CD14-positive monocyte (primary cell): ENCODE data around the gene LANCL1. TPM values are rescaled to one million over a fixed set of nuclear protein-coding genes. Genes with fewer than 3 reads are reported as not detected.
A peak's percentile ranks its signal among the peaks of the same experiment; 100 is the strongest.

Experiments used
- DNase-seq, 3 donors: peaks; one replicate each; pipeline ENCODE4 v3.0.0-alpha.2; 2011 to 2022
- H2AFZ ChIP-seq: 2 replicates; pipeline ENCODE4 v1.6.0; 2012; ENCODE audit warnings: mild to moderate bottlenecking, low read depth, low read length, inconsistent platforms; ENCODE audit not compliant: insufficient read depth, poor library complexity, severe bottlenecking
- H3K27ac ChIP-seq, 2 donors: 1 replicate in 1 of 2; 2 replicates in 1 of 2; pipeline ENCODE4 v1.5.1; 2012 to 2013; ENCODE audit warnings: low read length in 2 of 2, control low read depth in 1 of 2, inconsistent platforms in 1 of 2, low read depth in 1 of 2, mild to moderate bottlenecking in 1 of 2
- H3K27me3 ChIP-seq, 2 donors: one replicate each; pipeline versions ENCODE4 v1.6.0 to v1.6.1; 2011 to 2013; ENCODE audit warnings: low read length in 2 of 2; ENCODE audit not compliant: control insufficient read depth in 2 of 2, insufficient read depth in 2 of 2
- H3K36me3 ChIP-seq, 2 donors: replicated peaks in 1 of 2; 1 replicate in 1 of 2; 2 replicates in 1 of 2; pipeline versions ENCODE4 v1.5.1 to v1.6.1; 2012 to 2013; ENCODE audit warnings: low read length in 2 of 2, control low read depth in 1 of 2, inconsistent platforms in 1 of 2, mild to moderate bottlenecking in 1 of 2; ENCODE audit not compliant: insufficient read depth in 2 of 2, control insufficient read depth in 1 of 2
- H3K4me1 ChIP-seq, 2 donors: 1 replicate in 1 of 2; 2 replicates in 1 of 2; pipeline versions ENCODE4 v1.5.1 to v1.6.1; 2012 to 2013; ENCODE audit warnings: low read length in 2 of 2, control low read depth in 1 of 2, inconsistent platforms in 1 of 2, mild to moderate bottlenecking in 1 of 2, moderate library complexity in 1 of 2; ENCODE audit not compliant: insufficient read depth in 2 of 2, control insufficient read depth in 1 of 2
- H3K4me2 ChIP-seq: replicated peaks from 2 replicates; pipeline ENCODE3; 2012; ENCODE audit warnings: low read length, moderate library complexity, mild to moderate bottlenecking; ENCODE audit not compliant: poor library complexity, severe bottlenecking; ENCODE audit errors: extremely low read depth
- H3K4me3 ChIP-seq, 3 experiments: fragments of 200-600 bp in 1 of 3; sonication (generic) in 1 of 3; replicated peaks in 1 of 3; 1 replicate in 2 of 3; 2 replicates in 1 of 3; pipeline ENCODE4 v1.5.1; 2011 to 2013; ENCODE audit warnings: low read length in 3 of 3, mild to moderate bottlenecking in 3 of 3, control low read depth in 2 of 3, low read depth in 2 of 3, inconsistent platforms in 1 of 3, moderate library complexity in 1 of 3
- H3K79me2 ChIP-seq: 2 replicates; pipeline ENCODE4 v1.6.0; 2012; ENCODE audit warnings: mild to moderate bottlenecking, control low read depth, inconsistent platforms, low read length, moderate library complexity; ENCODE audit not compliant: insufficient read depth
- H3K9ac ChIP-seq: 2 replicates; pipeline ENCODE4 v1.6.0; 2017; ENCODE audit warnings: low read length, mild to moderate bottlenecking; ENCODE audit not compliant: insufficient read depth, poor library complexity, severe bottlenecking
- H3K9me3 ChIP-seq, 2 donors: replicated peaks in 1 of 2; 1 replicate in 1 of 2; 2 replicates in 1 of 2; pipeline versions ENCODE4 v1.5.1 to v1.6.1; 2012 to 2013; ENCODE audit warnings: low read length in 2 of 2, control low read depth in 1 of 2; ENCODE audit not compliant: control insufficient read depth in 1 of 2, insufficient read depth in 1 of 2
- H4K20me1 ChIP-seq: 2 replicates; pipeline ENCODE4 v1.6.0; 2012; ENCODE audit warnings: mild to moderate bottlenecking, low read length, control low read depth, moderate library complexity; ENCODE audit not compliant: insufficient read depth
- H3K27ac Mint-ChIP-seq, 7 donors: one replicate each; pipeline ENCODE4 v1.8.0; 2020; ENCODE audit warnings: mild to moderate bottlenecking in 7 of 7, mixed read lengths in 7 of 7, moderate library complexity in 6 of 7, inconsistent platforms in 2 of 7
- H3K27me3 Mint-ChIP-seq, 3 donors: one replicate each; pipeline ENCODE4 v1.8.0; 2021 to 2022; ENCODE audit warnings: low read depth in 3 of 3, mild to moderate bottlenecking in 3 of 3, mixed read lengths in 3 of 3, moderate library complexity in 3 of 3, inconsistent platforms in 1 of 3
- H3K36me3 Mint-ChIP-seq, 2 donors: one replicate each; pipeline ENCODE4 v1.8.0; 2020; ENCODE audit warnings: mixed read lengths in 2 of 2, inconsistent platforms in 1 of 2, mild to moderate bottlenecking in 1 of 2
- H3K4me1 Mint-ChIP-seq: one replicate; pipeline ENCODE4 v1.8.0; 2020; ENCODE audit warnings: mild to moderate bottlenecking, mixed read lengths
- H3K4me3 Mint-ChIP-seq, 2 donors: one replicate each; pipeline ENCODE4 v1.8.0; 2020; ENCODE audit warnings: mild to moderate bottlenecking in 2 of 2, mixed read lengths in 2 of 2, moderate library complexity in 1 of 2
- H3K9me3 Mint-ChIP-seq, 7 donors: one replicate each; pipeline ENCODE4 v1.8.0; 2020 to 2022; ENCODE audit warnings: mixed read lengths in 7 of 7, mild to moderate bottlenecking in 6 of 7, moderate library complexity in 6 of 7, inconsistent platforms in 2 of 7
- CTCF ChIP-seq: fragments of 200-600 bp; IDR thresholded peaks from one replicate; pipeline ENCODE4 v1.8.0; 2022; ENCODE audit warnings: antibody characterized with exemption, mild to moderate bottlenecking
- WGBS: methylation state at CpG from one replicate; pipeline ENCODE4 v1.1.5; 2013; ENCODE audit warnings: missing lambda C conversion rate; ENCODE audit not compliant: insufficient coverage; 5-methylcytosine and 5-hydroxymethylcytosine counted together
- intact Hi-C, 2 donors: fragments of 100-400 bp; cut with micrococcal nuclease; formaldehyde crosslinking; loops; one replicate each; pipeline versions ENCODE4 v1.15.0 to v1.15.1; 2023
- polyA plus RNA-seq, 3 donors: library from polyadenylated mRNA; depleted of rRNA in 1 of 3; unstranded in 2 of 3; stranded (reverse) in 1 of 3; fragments of 300-500 nt in 2 of 3; fragments of >200 nt in 1 of 3; fragmentation: Illumina TruSeq in 2 of 3; gene quantifications; 1 replicate in 2 of 3; 2 replicates in 1 of 3; pipeline ENCODE4 v1.2.3, GENCODE V29; 2012 to 2021

Gene LANCL1
- polyA plus RNA-seq, 3 donors = 4.8 to 11.1 (median 6.1) TPM

- H3K4me3 ChIP-seq = peak overlapping the region in 1 of 3 experiments; percentile 19
- H3K27ac ChIP-seq = no peak overlapping the region
- peak overlapping the region; percentile 6 for H3K4me2 ChIP-seq
- H3K36me3 ChIP-seq = no peaks in the 10 kb centered on the region
- H3K9ac ChIP-seq = no peak overlapping the region
- no peaks in the 10 kb centered on the region for H4K20me1 ChIP-seq
- peak; percentile 95 for TF ChIP-seq CTCF
- intact Hi-C loops = no loop called here
- Mint-ChIP-seq H3K36me3 (no peaks in the 10 kb centered on the region), H3K27me3 (peaks cover 3 to 11% (median 7%) of the 10 kb centered on the region in 3 donors), H3K9me3 (peaks cover 4 to 32% (median 10%) of the 10 kb centered on the region in 7 donors), H3K4me1 (peaks cover 5% of the 10 kb centered on the region), H3K4me3 (peak overlapping the region; percentile 22 to 84), H3K27ac (no peak overlapping the region)
- no CpG with 5 or more reads among the region's 7 CpGs for WGBS
- H3K4me1 ChIP-seq = no peaks in the 10 kb centered on the region
- H2AFZ ChIP-seq = peak overlapping the region; percentile 9
- peaks cover 13 to 14% of the 10 kb centered on the region in 2 donors for H3K27me3 ChIP-seq
- DNase-seq = peak; percentile 6 to 27 (median 23)
- H3K9me3 ChIP-seq = peaks cover 0 to 6% of the 10 kb centered on the region in 2 donors
- H3K79me2 ChIP-seq = no peaks in the 10 kb centered on the region
Observed at GRCh38 chr2:210503001-210503623, 26.6 kb upstream of the LANCL1 start.

GRCh38 chr2:210496512-210496911 is 20.0 kb upstream of the LANCL1 start:
- H3K9ac ChIP-seq = no peak overlapping the region
- no peaks in the 10 kb centered on the region for H3K27me3 ChIP-seq
- no peak overlapping the region for H3K4me3 ChIP-seq
- no peak overlapping the region for H3K27ac ChIP-seq
- H3K9me3 Mint-ChIP-seq = peaks cover 2 to 13% (median 6%) of the 10 kb centered on the region in 7 donors
- intact Hi-C loops = no loop called here
- peaks cover 0 to 2% (median 0%) of the 10 kb centered on the region in 3 donors for H3K27me3 Mint-ChIP-seq
- H3K36me3 ChIP-seq = no peaks in the 10 kb centered on the region
- no peaks in the 10 kb centered on the region for H4K20me1 ChIP-seq
- H3K4me1 Mint-ChIP-seq = no peaks in the 10 kb centered on the region
- peak overlapping the region in 1 of 7 donors; percentile 22 for H3K27ac Mint-ChIP-seq
- H3K4me1 ChIP-seq = no peaks in the 10 kb centered on the region
- 17% methylated on average over 2 of the region's 3 CpGs for WGBS
- H3K36me3 Mint-ChIP-seq = no peaks in the 10 kb centered on the region
- no peak overlapping the region for H3K4me3 Mint-ChIP-seq
- no peak overlapping the region for H3K4me2 ChIP-seq
- TF ChIP-seq CTCF = no peak
- no peak for DNase-seq
- no peaks in the 10 kb centered on the region for H3K79me2 ChIP-seq
- H2AFZ ChIP-seq = no peak overlapping the region
- H3K9me3 ChIP-seq = peaks cover 0 to 6% of the 10 kb centered on the region in 2 donors
